Measurements from ENCODE around the gene OOSP4B.

GRCh38 chr11:60059521-60060240 is 42.7 kb downstream of the OOSP4B start:
- no peak for TF ChIP-seq POLR2AphosphoS5 (IDR thresholded peaks at IDR 0.05; ENCODE audit: low read depth, low read length)
- no peak for TF ChIP-seq POLR2A (IDR thresholded peaks at IDR 0.05; ENCODE audit: low read depth, low read length)
- TF ChIP-seq TAF1 (IDR thresholded peaks at IDR 0.05; ENCODE audit: low read depth, low read length), result no peak
- no peak for TF ChIP-seq SPI1 (IDR thresholded peaks at IDR 0.05; ENCODE audit: low read depth, low read length)
- no peak for TF ChIP-seq POU2F2 (IDR thresholded peaks at IDR 0.05; ENCODE audit: low read depth, low read length)
- TF ChIP-seq PAX5 (IDR thresholded peaks at IDR 0.05; ENCODE audit: insufficient read depth, low read length, severe bottlenecking), result no peak
